HG03575 (cell line): ENCODE results near the gene TMEM201.

Experiments
- ATAC-seq: cut with Tn5 transposase; IDR thresholded peaks from one replicate; pipeline ENCODE4 v1.9.1; 2021; ENCODE audit not compliant: unreplicated experiment, insufficient number of reproducible peaks, low FRiP score; ENCODE audit errors: extremely low read depth

Gene TMEM201

DNA sequence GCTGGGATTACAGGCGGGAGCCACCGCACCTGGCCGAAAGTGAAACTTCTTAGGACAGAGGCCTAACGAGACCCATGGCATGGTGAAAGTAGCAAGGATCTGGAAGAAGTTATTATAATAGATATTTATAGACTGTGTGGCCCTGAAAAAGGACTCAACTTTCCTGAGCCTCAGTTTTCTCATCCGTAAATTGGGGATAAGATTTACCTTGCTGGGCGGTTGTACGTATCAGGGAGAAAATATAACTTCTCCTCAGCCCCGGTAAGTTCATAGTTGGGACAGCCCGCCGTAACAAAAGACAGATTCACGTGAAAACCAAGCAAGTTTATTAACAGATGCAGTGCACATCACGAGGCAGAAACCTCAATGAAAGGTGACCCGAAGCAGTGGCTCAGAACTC is 57.3 kb downstream of the TMEM201 start:
- ATAC-seq: no peak

DNA sequence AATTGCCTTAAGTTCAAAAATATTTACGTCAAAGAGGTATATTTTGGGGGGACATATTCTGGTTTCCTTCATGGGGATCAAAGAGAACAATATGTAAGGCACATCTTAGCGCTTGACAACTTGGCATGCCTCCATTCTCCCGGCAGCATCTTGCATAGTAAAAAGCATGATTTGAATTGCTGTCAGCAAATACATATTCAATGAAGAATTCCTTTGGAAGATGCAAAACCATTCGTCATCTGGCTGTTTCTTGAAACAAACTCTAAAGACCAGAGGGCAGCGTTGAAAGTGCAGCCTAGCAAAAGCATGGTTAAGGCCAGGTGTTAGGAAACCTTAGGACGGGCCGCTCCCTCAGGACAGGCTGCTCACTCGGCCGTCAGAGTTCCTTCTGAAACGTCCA is 59.5 kb downstream of the TMEM201 start:
- ATAC-seq: no peak

DNA sequence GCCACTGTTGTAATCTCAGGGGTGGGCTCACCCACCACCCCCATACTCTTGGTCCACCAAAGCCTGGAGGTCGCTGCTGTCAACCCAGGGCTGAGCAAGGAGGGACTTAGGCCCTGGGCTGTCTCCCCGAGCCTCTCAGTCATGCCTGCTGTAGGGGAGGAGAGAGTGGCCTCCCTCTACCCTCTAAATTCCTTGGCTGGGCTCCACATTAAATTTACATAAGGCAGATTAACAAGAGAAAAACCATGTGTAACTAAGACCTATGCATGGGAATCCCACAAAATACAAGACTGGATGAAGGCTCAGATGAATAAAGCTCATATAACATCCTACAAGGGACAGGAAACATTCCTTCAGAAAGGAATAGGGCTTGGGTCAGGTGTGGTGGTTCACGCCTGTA is 61.1 kb downstream of the TMEM201 start:
- ATAC-seq: no peak

- ATAC-seq: no peak
Observed at GRCh38 chr1:9651220-9651564, 62.5 kb downstream of the TMEM201 start.

- no peak for ATAC-seq
Observed at GRCh38 chr1:9651565-9652378, 63.1 kb downstream of the TMEM201 start, which contains the start of gene PIK3CD. Gene PIK3CD (plus strand): TSS chr1:9651731. CDS start chr1:9710456, 58,725 bp downstream.

GRCh38 chr1:9652379-9653209 is 63.9 kb downstream of the TMEM201 start:
- no peak for ATAC-seq

- no peak for ATAC-seq
Observed at GRCh38 chr1:9653210-9653490, 64.4 kb downstream of the TMEM201 start.

- no peak for ATAC-seq
Observed at GRCh38 chr1:9653491-9654050, 64.9 kb downstream of the TMEM201 start.

GRCh38 chr1:9654051-9654833 is 65.5 kb downstream of the TMEM201 start:
- no peak for ATAC-seq

DNA sequence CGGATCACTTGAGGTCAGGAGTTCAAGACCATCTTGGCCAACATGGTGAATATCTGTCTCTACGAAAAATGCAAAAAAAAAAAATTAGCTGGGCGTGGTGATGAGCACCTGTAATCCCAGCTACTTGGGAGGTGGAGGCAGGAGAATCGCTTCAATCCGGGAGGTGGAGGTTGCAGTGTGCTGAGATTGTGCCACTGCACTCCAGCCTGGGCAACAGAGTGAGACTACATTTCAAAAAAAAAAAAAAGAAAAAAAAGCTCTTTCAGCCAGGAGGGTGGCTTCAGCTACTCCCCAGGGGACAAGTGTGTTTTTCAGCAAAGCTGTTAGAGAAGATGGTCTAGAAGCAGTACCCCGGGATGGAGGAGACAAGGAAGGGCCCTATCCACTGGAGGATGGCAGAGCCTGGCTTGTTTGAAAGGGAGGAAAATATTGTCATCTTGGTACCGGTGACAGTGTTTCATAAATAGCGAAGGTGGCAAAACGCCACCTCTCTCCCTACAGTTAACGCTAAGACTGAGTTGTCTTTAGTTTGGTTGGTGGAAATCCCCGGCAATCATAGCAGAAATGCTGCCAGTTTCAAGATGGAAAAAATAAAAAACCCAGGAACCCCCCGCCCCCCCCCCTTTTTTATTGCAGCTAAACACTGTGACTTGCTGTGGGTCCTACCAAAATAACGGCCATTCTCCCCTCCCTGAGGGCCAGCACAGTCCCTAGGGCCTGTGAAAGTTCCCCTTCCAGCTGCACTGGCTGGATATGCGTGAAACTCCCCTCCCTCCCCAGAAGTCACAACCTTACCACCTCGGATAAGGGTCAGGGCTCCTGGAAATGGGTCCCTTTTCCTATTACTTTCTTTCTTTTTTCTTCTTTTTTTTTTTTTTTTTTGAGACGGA is 66.4 kb downstream of the TMEM201 start:
- no peak for ATAC-seq

GRCh38 chr1:9655836-9656235 is 67.1 kb downstream of the TMEM201 start:
- no peak for ATAC-seq

DNA sequence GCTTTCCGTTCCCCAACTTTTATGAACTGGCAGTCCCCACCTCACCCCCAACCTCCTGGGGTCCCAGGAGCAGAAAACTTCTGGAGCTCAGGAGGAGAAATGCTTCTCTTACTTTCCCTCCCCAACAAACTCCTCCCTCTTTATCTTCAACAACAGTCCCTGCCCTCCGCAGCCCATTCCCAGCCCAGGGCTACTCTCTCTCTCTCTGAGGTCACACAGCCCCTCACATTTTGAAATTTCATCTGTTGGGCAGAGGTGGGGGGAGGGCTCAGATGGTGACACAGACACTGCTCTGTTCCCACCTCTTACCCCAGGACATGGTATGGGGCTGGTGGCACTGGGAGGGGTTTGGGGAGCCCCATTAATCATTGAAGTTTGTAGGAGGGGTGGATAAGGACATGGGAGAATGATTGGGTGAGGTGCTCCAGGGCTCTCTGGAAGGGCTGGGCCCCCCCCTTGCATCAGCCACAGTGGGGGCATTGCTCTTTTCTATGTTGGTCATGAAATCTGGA is 68.9 kb downstream of the TMEM201 start:
- no peak for ATAC-seq

DNA sequence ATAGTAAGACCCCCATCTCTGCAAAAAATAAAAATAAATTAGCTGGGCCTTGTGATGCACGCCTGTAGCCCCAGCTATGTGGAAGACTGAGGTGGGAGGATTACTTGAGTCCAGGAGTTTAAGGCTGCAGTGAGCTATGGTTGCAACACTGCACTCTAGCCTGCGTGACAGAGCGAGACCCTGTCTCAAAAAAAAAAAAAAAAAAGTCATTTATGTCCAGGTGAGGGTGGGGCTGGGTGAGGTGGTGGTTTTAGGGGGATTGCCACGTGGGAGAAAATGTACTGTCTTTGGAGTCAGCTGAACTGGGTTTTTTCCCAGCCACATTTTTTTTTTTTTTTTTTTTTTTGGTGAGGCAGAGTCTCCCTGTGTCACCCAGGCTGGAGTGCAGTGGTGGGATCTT is 69.5 kb downstream of the TMEM201 start:
- no peak for ATAC-seq

GRCh38 chr1:9659328-9659727 is 70.6 kb downstream of the TMEM201 start:
- ATAC-seq: no peak

DNA sequence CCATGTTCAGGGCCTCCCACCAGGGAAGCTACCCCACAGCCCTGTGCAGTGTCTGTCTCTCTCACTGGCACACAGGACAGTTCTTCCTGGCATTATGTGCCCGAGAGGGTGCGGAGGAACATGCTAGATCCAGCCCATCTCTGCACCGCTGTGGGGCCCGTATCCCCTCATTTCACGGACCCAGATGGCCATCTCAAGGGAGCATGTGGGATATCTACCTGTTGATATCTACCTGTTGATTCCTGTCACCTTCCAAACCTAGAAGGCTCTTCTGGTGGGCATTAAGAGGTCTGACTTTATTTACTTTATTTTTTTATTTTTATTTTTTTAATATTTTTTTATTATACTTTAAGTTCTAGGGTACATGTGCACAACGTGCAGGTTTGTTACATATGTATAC is 74.5 kb downstream of the TMEM201 start:
- ATAC-seq: no peak
